ENCODE measurements around the gene CHST10.
"Not testable (repeated sequence)": the region's sequence is repeated elsewhere in the genome, so short reads cannot be mapped to it uniquely, and the experiment has no call there.

- TF ChIP-seq, protein P1, sequence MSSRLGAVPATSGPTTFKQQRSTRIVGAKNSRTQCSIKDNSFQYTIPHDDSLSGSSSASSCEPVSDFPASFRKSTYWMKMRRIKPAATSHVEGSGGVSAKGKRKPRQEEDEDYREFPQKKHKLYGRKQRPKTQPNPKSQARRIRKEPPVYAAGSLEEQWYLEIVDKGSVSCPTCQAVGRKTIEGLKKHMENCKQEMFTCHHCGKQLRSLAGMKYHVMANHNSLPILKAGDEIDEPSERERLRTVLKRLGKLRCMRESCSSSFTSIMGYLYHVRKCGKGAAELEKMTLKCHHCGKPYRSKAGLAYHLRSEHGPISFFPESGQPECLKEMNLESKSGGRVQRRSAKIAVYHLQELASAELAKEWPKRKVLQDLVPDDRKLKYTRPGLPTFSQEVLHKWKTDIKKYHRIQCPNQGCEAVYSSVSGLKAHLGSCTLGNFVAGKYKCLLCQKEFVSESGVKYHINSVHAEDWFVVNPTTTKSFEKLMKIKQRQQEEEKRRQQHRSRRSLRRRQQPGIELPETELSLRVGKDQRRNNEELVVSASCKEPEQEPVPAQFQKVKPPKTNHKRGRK (CRISPR knock-in tag; IDR thresholded peaks at IDR 0.05; ENCODE audit: borderline replicate concordance) = not testable (repeated sequence)
- not testable (repeated sequence) for TF ChIP-seq HMGA2, ETV6, NR1H2 (CRISPR knock-in tag; IDR thresholded peaks at IDR 0.05)
- TF ChIP-seq, protein P2, sequence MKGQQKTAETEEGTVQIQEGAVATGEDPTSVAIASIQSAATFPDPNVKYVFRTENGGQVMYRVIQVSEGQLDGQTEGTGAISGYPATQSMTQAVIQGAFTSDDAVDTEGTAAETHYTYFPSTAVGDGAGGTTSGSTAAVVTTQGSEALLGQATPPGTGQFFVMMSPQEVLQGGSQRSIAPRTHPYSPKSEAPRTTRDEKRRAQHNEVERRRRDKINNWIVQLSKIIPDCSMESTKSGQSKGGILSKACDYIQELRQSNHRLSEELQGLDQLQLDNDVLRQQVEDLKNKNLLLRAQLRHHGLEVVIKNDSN (CRISPR knock-in tag; IDR thresholded peaks at IDR 0.05) = not testable (repeated sequence)
- TF ChIP-seq, protein P3, sequence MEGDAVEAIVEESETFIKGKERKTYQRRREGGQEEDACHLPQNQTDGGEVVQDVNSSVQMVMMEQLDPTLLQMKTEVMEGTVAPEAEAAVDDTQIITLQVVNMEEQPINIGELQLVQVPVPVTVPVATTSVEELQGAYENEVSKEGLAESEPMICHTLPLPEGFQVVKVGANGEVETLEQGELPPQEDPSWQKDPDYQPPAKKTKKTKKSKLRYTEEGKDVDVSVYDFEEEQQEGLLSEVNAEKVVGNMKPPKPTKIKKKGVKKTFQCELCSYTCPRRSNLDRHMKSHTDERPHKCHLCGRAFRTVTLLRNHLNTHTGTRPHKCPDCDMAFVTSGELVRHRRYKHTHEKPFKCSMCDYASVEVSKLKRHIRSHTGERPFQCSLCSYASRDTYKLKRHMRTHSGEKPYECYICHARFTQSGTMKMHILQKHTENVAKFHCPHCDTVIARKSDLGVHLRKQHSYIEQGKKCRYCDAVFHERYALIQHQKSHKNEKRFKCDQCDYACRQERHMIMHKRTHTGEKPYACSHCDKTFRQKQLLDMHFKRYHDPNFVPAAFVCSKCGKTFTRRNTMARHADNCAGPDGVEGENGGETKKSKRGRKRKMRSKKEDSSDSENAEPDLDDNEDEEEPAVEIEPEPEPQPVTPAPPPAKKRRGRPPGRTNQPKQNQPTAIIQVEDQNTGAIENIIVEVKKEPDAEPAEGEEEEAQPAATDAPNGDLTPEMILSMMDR (IDR thresholded peaks at IDR 0.05) = not testable (repeated sequence)
- TF ChIP-seq, protein P4, sequence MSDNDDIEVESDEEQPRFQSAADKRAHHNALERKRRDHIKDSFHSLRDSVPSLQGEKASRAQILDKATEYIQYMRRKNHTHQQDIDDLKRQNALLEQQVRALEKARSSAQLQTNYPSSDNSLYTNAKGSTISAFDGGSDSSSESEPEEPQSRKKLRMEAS (CRISPR knock-in tag; IDR thresholded peaks at IDR 0.05) = not testable (repeated sequence)
- TF ChIP-seq, protein P5, sequence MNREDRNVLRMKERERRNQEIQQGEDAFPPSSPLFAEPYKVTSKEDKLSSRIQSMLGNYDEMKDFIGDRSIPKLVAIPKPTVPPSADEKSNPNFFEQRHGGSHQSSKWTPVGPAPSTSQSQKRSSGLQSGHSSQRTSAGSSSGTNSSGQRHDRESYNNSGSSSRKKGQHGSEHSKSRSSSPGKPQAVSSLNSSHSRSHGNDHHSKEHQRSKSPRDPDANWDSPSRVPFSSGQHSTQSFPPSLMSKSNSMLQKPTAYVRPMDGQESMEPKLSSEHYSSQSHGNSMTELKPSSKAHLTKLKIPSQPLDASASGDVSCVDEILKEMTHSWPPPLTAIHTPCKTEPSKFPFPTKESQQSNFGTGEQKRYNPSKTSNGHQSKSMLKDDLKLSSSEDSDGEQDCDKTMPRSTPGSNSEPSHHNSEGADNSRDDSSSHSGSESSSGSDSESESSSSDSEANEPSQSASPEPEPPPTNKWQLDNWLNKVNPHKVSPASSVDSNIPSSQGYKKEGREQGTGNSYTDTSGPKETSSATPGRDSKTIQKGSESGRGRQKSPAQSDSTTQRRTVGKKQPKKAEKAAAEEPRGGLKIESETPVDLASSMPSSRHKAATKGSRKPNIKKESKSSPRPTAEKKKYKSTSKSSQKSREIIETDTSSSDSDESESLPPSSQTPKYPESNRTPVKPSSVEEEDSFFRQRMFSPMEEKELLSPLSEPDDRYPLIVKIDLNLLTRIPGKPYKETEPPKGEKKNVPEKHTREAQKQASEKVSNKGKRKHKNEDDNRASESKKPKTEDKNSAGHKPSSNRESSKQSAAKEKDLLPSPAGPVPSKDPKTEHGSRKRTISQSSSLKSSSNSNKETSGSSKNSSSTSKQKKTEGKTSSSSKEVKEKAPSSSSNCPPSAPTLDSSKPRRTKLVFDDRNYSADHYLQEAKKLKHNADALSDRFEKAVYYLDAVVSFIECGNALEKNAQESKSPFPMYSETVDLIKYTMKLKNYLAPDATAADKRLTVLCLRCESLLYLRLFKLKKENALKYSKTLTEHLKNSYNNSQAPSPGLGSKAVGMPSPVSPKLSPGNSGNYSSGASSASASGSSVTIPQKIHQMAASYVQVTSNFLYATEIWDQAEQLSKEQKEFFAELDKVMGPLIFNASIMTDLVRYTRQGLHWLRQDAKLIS (CRISPR knock-in tag; IDR thresholded peaks at IDR 0.05; ENCODE audit: borderline replicate concordance) = not testable (repeated sequence)
Observed at GRCh38 chr2:100456357-100456756, 38.9 kb upstream of the CHST10 start.

All from WTC11 (cell line).